HepG2 (cell line): ENCODE measurements around the gene ZNF853. TPM values are rescaled to one million over a fixed set of nuclear protein-coding genes. Genes with fewer than 3 reads are reported as not detected.
A peak's percentile ranks its signal among the peaks of the same experiment; 100 is the strongest.

Experiments
- ATAC-seq: fragments of 200-7000 bp; cut with Tn5 transposase; 3 replicates; pipeline ENCODE4 v1.9.1; 2020; ENCODE audit warnings: mild to moderate bottlenecking, moderate library complexity
- BruUV-seq: library from RNA; stranded (reverse); fragments of 400-500 nt; replicated peaks from 2 replicates; lab custom pipeline; 2021; lab: Mats Ljungman, UMichigan
- CTCF ChIA-PET: fragments of 300-600 bp; formaldehyde crosslinking; extraction: SDS; loops from one replicate; lab custom pipeline; 2021; ENCODE audit warnings: low total read pairs, inconsistent platforms, low intra/inter-chr PET ratio; lab: Yijun Ruan, JAX
- POLR2A ChIA-PET: fragments of 350-600 bp; sonication (Branson Sonifier 250); formaldehyde crosslinking; loops from one replicate; lab custom pipeline; 2020; ENCODE audit warnings: antibody characterized with exemption, inconsistent platforms; lab: Yijun Ruan, JAX
- DNase-seq: peaks from one replicate; pipeline ENCODE4 v3.0.0-alpha.2; 2015; ENCODE audit warnings: low spot score
- FAIRE-seq: peaks from 3 replicates; lab custom pipeline; 2011; peaks lifted over from hg19 to GRCh38; lab: Jason Lieb, UNC
- H2AFZ ChIP-seq: one replicate; pipeline ENCODE4 v1.6.1; 2011; ENCODE audit warnings: low read length, inconsistent platforms
- H3K27ac ChIP-seq: fragments of 300-600 bp; 3 replicates; pipeline ENCODE4 v1.8.0; 2011; ENCODE audit warnings: mixed run types, mild to moderate bottlenecking, mixed read lengths, low read length, inconsistent platforms; ENCODE audit not compliant: insufficient read depth; ENCODE audit errors: extremely low read length
- H3K27me3 ChIP-seq, 2 experiments: fragments of 200-600 bp in 1 of 2; 2 replicates in 1 of 2; 3 replicates in 1 of 2; pipeline versions ENCODE4 v1.6.0 to v1.8.0; 2011; ENCODE audit warnings: low read length in 2 of 2, mild to moderate bottlenecking in 2 of 2, moderate library complexity in 2 of 2, inconsistent platforms in 1 of 2; ENCODE audit not compliant: insufficient read depth in 2 of 2, control insufficient read depth in 1 of 2
- H3K36me3 ChIP-seq, 2 experiments: fragments of 200-600 bp in 1 of 2; replicated peaks in 1 of 2; 2 replicates in 1 of 2; 3 replicates in 1 of 2; pipeline versions ENCODE4 v1.5.1 to v1.8.0; 2011; ENCODE audit warnings: low read length in 2 of 2, inconsistent platforms in 1 of 2; ENCODE audit not compliant: insufficient read depth in 2 of 2, control insufficient read depth in 1 of 2
- H3K4me1 ChIP-seq: 2 replicates; pipeline ENCODE4 v1.5.1; 2012; ENCODE audit warnings: low read length, inconsistent platforms; ENCODE audit not compliant: insufficient read depth
- H3K4me2 ChIP-seq: 2 replicates; pipeline ENCODE4 v1.6.0; 2011; ENCODE audit warnings: low read depth, low read length, inconsistent platforms
- H3K4me3 ChIP-seq, 3 experiments: fragments of 200-600 bp in 1 of 3; sonication (generic), shearing (Covaris generic) in 1 of 3; replicated peaks in 1 of 3; 2 replicates each; pipeline ENCODE4 v1.5.1; 2011 to 2016; ENCODE audit warnings: low read length in 3 of 3, inconsistent platforms in 2 of 3, low read depth in 2 of 3, mild to moderate bottlenecking in 2 of 3, control low read depth in 1 of 3, mixed read lengths in 1 of 3; ENCODE audit not compliant: insufficient read depth in 1 of 3
- H3K79me2 ChIP-seq: one replicate; pipeline ENCODE4 v1.6.1; 2011; ENCODE audit warnings: low read length, inconsistent platforms; ENCODE audit not compliant: insufficient read depth
- H3K9ac ChIP-seq: 2 replicates; pipeline ENCODE4 v1.6.0; 2011; ENCODE audit warnings: mild to moderate bottlenecking, low read depth, low read length, inconsistent platforms; ENCODE audit not compliant: insufficient read depth
- H3K9me3 ChIP-seq: 2 replicates; pipeline ENCODE4 v1.5.1; 2012; ENCODE audit warnings: mild to moderate bottlenecking, low read length
- H4K20me1 ChIP-seq: 2 replicates; pipeline ENCODE4 v1.6.0; 2011; ENCODE audit warnings: inconsistent platforms, mild to moderate bottlenecking, low read length, moderate library complexity; ENCODE audit not compliant: insufficient read depth
- ATAD3A ChIP-seq: sonication (generic); formaldehyde crosslinking; IDR thresholded peaks from 2 replicates; pipeline ENCODE4 v1.4.0; 2020; ENCODE audit warnings: missing genetic modification reagents
- ATF7 ChIP-seq, 2 experiments: fragments of 450-650 bp in 1 of 2; sonication (generic) in 1 of 2; formaldehyde crosslinking in 1 of 2; IDR thresholded peaks; 2 replicates each; pipeline versions ENCODE4 v1.4.0 to v1.6.1; 2016 to 2020; ENCODE audit warnings: antibody characterized with exemption in 1 of 2, mild to moderate bottlenecking in 1 of 2, missing genetic modification reagents in 1 of 2
- BCL6 ChIP-seq: IDR thresholded peaks from 2 replicates; pipeline ENCODE4 v1.6.1; 2016; ENCODE audit warnings: missing genetic modification reagents, missing compliant biosample characterization
- CEBPB ChIP-seq: IDR thresholded peaks from 2 replicates; pipeline ENCODE4 v1.6.1; 2011; ENCODE audit warnings: low read depth, low read length, improper control_type of control experiment, borderline replicate concordance
- CEBPG ChIP-seq: IDR thresholded peaks from 2 replicates; pipeline ENCODE4 v1.6.1; 2016
- FLYWCH1 ChIP-seq: sonication (generic); formaldehyde crosslinking; IDR thresholded peaks from 2 replicates; pipeline ENCODE4 v1.8.1; 2023; ENCODE audit warnings: mild to moderate bottlenecking, missing genetic modification reagents
- GMEB2 ChIP-seq: IDR thresholded peaks from 2 replicates; pipeline ENCODE4 v1.6.1; 2016; ENCODE audit warnings: missing biosample characterization, missing genetic modification reagents, low read depth
- PRPF4 ChIP-seq: fragments of 200-400 bp; formaldehyde crosslinking; IDR thresholded peaks from 2 replicates; pipeline ENCODE4 v1.6.1; 2016; ENCODE audit warnings: low read length, low read depth; ENCODE audit not compliant: poor library complexity, severe bottlenecking
- RNF2 ChIP-seq: fragments of 450-650 bp; conservative IDR thresholded peaks from 2 replicates; pipeline ENCODE4 v1.6.1; 2016; ENCODE audit warnings: low read depth
- SRY ChIP-seq: sonication (generic); formaldehyde crosslinking; IDR thresholded peaks from 2 replicates; pipeline ENCODE4 v1.8.0; 2022; ENCODE audit warnings: mild to moderate bottlenecking, missing genetic modification reagents
- TBX2 ChIP-seq: sonication (generic); formaldehyde crosslinking; IDR thresholded peaks from 2 replicates; pipeline ENCODE4 v1.5.0; 2020; ENCODE audit warnings: missing genetic modification reagents, mild to moderate bottlenecking, borderline replicate concordance
- U2AF2 ChIP-seq: fragments of 200-400 bp; formaldehyde crosslinking; IDR thresholded peaks from 2 replicates; pipeline ENCODE4 v1.6.1; 2017; ENCODE audit warnings: low read depth, mild to moderate bottlenecking, low read length
- ZNF232 ChIP-seq: sonication (generic); formaldehyde crosslinking; IDR thresholded peaks from 2 replicates; pipeline ENCODE4 v1.4.0; 2020; ENCODE audit warnings: missing genetic modification reagents, borderline replicate concordance
- WGBS: methylation state at CpG from one replicate; pipeline ENCODE4 v1.1.6; 2017; ENCODE audit warnings: low lambda C conversion rate; 5-methylcytosine and 5-hydroxymethylcytosine counted together
- in situ Hi-C: cut with HindIII; loops from 2 replicates; pipeline ENCODE4 v1.10.0; 2017; ENCODE audit warnings: low pct_unique_long_range_greater_than_20kb; ENCODE audit not compliant: extremely low pct_ligation_motif_present
- intact Hi-C: fragments of 100-400 bp; cut with micrococcal nuclease; formaldehyde crosslinking; loops from one replicate; pipeline ENCODE4 v1.10.0; 2022; ENCODE audit not compliant: unreplicated experiment
- polyA plus RNA-seq, 8 experiments: library from polyadenylated mRNA; depleted of rRNA in 3 of 8; stranded (reverse) in 7 of 8; unstranded in 1 of 8; fragments of >200 nt; fragmentation: Illumina TruSeq in 4 of 8; extraction: Trizol in 4 of 8; gene quantifications; 2 replicates each; pipeline versions ENCODE4 v1.2.1 to v1.2.3, GENCODE V29; 2011 to 2016; ENCODE audit warnings: low read depth in 4 of 8, missing spikeins in 1 of 8, mixed read lengths in 1 of 8; ENCODE audit not compliant: insufficient read depth in 1 of 8
- total RNA-seq, 5 experiments: library from RNA; depleted of rRNA; stranded (reverse); fragments of >200 nt; fragmentation: Illumina TruSeq; extraction: Trizol; gene quantifications; 2 replicates each; pipeline ENCODE4 v1.2.3, GENCODE V29; 2016; ENCODE audit warnings: low read depth in 1 of 5
- TF ChIP-seq, protein P1 (sequence below): sonication (generic); formaldehyde crosslinking; IDR thresholded peaks from 2 replicates; pipeline ENCODE4 v1.5.1; 2020; ENCODE audit warnings: missing genetic modification reagents, mild to moderate bottlenecking, borderline replicate concordance

The ZNF853 gene
- total and polyA plus RNA-seq, 2 of the 13 experiments (the other 11 are each of a cell fraction or from before 2014, with no cell fraction given), result 2.1 to 6.2 TPM

GRCh38 chr7:6618621-6619020, 3.2 kb downstream of the ZNF853 start (continued):
- no peak for TF ChIP-seq FLYWCH1 (CRISPR knock-in tag)

GRCh38 chr7:6619961-6620360, 4.6 kb downstream of the ZNF853 start:
- CTCF ChIA-PET, result no interaction called here
- Histone ChIP-seq H3K36me3 (peaks cover 3 to 8% of the 10 kb centered on the region in 2 experiments; a peak in 4 of 5 replicates), H3K4me3 (no peak overlapping the region)

GRCh38 chr7:6621195-6622133, 6.1 kb downstream of the ZNF853 start:
- Histone ChIP-seq H4K20me1 (no peaks in the 10 kb centered on the region), H3K4me3 (no peak overlapping the region), H3K36me3 (peaks cover 3 to 8% of the 10 kb centered on the region in 2 experiments; a peak in 4 of 5 replicates), H3K9me3 (no peaks in the 10 kb centered on the region), H3K79me2 (no peaks in the 10 kb centered on the region), H3K27me3 (no peaks in the 10 kb centered on the region), H3K27ac (no peak overlapping the region), H3K4me1 (peaks cover 3% of the 10 kb centered on the region; the same call in 1 of the 2 replicates), H3K9ac (no peak overlapping the region), H2AFZ (no peak overlapping the region), H3K4me2 (no peak overlapping the region)
- ChIA-PET CTCF (no interaction called here), POLR2A (no interaction called here)
- FAIRE-seq (no peak), DNase-seq (no peak), ATAC-seq (peak; percentile 68)
- intact Hi-C loops (no loop called here), in situ Hi-C loops (no loop called here)
- no TSS peak for BruUV-seq
- 90% methylated on average over 15 of the region's 20 CpGs for WGBS
- TF ChIP-seq CEBPG (peak; percentile 52), SRY (no peak), ZNF232 (CRISPR knock-in tag) (no peak), GMEB2 (CRISPR knock-in tag) (no peak), BCL6 (CRISPR knock-in tag) (no peak), RNF2 (no peak), ATF7 (IDR thresholded peaks at IDR 0.05) (no peak), ATF7 (CRISPR knock-in tag; IDR thresholded peaks at IDR 0.05) (no peak), CEBPB (peak; percentile 46; the same call in 1 of the 2 replicates), PRPF4 (no peak), TBX2 (CRISPR knock-in tag) (no peak), ATAD3A (CRISPR knock-in tag) (no peak)
- TF ChIP-seq, protein P1, sequence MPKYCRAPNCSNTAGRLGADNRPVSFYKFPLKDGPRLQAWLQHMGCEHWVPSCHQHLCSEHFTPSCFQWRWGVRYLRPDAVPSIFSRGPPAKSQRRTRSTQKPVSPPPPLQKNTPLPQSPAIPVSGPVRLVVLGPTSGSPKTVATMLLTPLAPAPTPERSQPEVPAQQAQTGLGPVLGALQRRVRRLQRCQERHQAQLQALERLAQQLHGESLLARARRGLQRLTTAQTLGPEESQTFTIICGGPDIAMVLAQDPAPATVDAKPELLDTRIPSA (CRISPR knock-in tag), result no peak

More at GRCh38 chr7:6619961-6620360, 4.6 kb downstream of the ZNF853 start:
- DNase-seq (no peak), ATAC-seq (no peak), FAIRE-seq (no peak)
- BruUV-seq, result no TSS peak
- no peak overlapping the region for H2AFZ ChIP-seq
- H3K4me1 ChIP-seq, result peaks cover 9% of the 10 kb centered on the region
- H3K79me2 ChIP-seq, result no peaks in the 10 kb centered on the region
- no peaks in the 10 kb centered on the region for H4K20me1 ChIP-seq
- no peaks in the 10 kb centered on the region; a peak in 1 of 5 replicates for H3K27me3 ChIP-seq
- H3K9me3 ChIP-seq, result no peaks in the 10 kb centered on the region
- POLR2A ChIA-PET, result no interaction called here
- 100% methylated on average over 3 of the region's 3 CpGs for WGBS
- no peak for TF ChIP-seq U2AF2
- in situ Hi-C loops, result no loop called here
- intact Hi-C loops, result no loop called here
- no peak overlapping the region for H3K27ac ChIP-seq
- no peak overlapping the region for H3K9ac ChIP-seq
- no peak overlapping the region for H3K4me2 ChIP-seq
